ENCODE measurements around the gene BCAP29. TPM values are rescaled to one million over a fixed set of nuclear protein-coding genes. Genes with fewer than 3 reads are reported as not detected.

The BCAP29 gene
- total RNA-seq, 1 donor = 187 TPM

DNA sequence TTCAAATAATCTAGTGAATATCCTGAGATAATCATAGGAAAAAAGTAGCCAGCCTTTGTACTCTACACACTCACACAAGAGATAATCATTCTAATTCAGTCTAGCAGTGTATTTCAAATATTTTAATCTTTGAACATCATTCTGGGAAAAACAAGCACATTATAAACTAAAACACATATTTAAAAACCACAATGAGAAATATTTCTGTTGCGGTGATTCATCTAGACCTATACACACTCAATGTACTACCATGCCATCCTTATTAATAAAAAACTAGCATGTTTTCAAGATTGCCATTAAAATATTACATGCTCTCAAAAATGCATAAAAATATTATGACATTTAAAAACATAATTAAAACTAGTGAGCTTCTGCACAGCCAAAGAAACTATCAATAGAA is 28.1 kb upstream of the BCAP29 start:
- no peak for DNase-seq (ENCODE audit: low read depth)
- no peak overlapping the region for H3K4me3 ChIP-seq (ENCODE audit: low read depth, low read length)
- TF ChIP-seq, protein P1, sequence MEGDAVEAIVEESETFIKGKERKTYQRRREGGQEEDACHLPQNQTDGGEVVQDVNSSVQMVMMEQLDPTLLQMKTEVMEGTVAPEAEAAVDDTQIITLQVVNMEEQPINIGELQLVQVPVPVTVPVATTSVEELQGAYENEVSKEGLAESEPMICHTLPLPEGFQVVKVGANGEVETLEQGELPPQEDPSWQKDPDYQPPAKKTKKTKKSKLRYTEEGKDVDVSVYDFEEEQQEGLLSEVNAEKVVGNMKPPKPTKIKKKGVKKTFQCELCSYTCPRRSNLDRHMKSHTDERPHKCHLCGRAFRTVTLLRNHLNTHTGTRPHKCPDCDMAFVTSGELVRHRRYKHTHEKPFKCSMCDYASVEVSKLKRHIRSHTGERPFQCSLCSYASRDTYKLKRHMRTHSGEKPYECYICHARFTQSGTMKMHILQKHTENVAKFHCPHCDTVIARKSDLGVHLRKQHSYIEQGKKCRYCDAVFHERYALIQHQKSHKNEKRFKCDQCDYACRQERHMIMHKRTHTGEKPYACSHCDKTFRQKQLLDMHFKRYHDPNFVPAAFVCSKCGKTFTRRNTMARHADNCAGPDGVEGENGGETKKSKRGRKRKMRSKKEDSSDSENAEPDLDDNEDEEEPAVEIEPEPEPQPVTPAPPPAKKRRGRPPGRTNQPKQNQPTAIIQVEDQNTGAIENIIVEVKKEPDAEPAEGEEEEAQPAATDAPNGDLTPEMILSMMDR (IDR thresholded peaks at IDR 0.05; ENCODE audit: insufficient read depth, low read length) = no peak

DNA sequence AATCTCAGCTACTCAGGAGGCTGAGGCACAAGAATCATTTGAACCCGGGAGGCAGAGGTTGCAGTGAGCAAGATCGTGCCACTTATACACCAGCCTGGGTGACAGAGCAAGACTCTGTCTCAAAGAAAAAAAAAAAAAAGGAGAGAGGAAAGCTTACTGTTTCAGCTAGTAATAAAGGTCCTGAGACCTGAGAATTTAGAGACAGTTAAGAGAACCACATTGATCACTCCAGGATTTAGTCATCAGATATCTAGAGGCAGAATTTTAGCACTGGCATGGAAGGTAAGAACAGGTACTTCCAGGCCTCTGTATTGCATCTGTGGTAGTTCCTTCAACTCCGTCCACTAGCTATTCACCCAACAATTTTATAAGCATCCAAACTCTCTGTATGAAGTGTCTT is 24.2 kb upstream of the BCAP29 start:
- DNase-seq (ENCODE audit: low read depth) = no peak
- no peak overlapping the region for H3K4me3 ChIP-seq (ENCODE audit: low read depth, low read length)
- TF ChIP-seq, protein P1 (IDR thresholded peaks at IDR 0.05; ENCODE audit: insufficient read depth, low read length) = no peak

DNA sequence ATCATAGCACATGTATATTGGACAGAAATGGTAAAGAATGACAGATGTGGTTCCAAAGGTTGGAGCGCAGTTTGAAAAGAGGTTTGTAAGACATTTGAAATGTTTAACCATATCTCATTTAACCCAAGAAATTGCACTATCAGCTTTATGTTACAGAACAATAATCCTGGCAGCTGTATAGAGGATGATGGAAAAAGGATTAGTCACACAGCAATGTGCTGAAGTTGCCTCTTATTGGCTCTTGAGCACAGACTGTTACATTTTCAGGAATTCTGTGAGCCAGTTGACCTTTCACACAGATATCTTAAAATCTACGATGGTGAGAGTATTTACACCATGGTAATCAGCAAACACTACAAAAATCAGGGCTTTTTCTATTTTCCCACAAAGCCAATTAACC is 20.2 kb upstream of the BCAP29 start:
- peak; percentile 80 for DNase-seq (ENCODE audit: low read depth)
- H3K4me3 ChIP-seq (ENCODE audit: low read depth, low read length) = no peak overlapping the region
- TF ChIP-seq, protein P1 (IDR thresholded peaks at IDR 0.05; ENCODE audit: insufficient read depth, low read length) = no peak

DNA sequence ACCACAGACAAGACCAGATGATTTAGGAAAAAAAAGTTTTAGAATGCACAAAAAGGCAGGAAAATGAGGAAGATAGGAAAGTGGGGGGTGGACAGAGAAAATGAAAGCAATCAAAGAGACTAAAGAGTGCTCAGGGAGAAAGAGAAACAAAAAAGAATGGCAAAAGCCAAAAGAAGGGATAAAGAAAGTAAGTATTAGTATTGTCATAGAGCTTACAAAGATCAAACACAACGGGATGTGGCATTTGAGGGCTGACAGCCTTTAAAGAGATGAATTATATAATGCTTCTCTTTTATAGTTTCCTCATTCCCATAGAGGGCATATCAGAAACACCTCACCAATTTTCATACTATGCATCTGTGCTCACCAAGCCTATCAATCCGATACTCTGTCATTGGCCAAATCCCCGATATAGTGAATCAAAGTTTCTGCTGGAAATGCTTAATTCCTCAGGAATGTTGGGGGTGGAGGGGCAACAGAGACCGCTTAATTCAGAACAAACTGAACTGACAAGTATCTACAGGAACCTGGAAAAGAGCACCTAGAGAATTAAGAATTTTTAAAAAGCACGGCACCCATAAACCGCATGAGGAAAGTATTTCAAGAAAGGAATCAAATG is 19.0 kb upstream of the BCAP29 start:
- TF ChIP-seq, protein P1 (IDR thresholded peaks at IDR 0.05; ENCODE audit: insufficient read depth, low read length) = no peak
- H3K4me3 ChIP-seq (ENCODE audit: low read depth, low read length) = no peak overlapping the region

DNA sequence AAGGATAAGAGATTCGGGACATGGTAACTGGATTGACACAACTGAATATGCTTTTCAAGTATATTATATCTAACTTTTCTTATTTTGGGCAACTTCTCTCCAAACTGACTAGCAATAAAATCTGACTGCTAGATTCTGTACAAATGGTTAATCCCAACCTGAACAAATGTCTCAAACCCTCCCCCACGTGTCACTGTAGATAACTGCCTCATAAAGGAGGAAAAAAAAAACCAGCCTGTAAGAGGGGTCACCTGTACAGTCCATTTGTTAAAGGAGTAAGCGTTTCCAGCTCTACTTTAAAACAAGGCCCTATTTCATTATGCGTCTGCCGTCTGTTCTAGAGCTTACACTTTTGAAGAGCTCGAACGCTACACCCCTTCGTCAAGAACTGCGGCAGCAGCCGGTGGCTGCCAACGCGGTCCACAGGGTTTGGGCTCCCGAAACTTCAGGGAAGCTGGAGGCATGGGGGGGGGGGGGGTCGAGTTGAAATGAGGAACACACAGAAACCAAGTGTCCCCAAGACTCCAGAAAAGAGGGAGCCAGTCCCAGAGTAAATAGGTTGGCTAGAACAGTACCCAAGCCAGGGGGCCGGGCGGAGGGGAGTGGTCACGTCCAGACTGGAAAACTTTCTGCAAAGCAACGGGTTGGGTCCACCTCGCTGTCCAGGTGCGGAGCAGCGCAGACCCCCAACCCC is 16.8 kb upstream of the BCAP29 start:
- peak overlapping the region; percentile 87 for H3K4me3 ChIP-seq (ENCODE audit: low read depth, low read length)
- TF ChIP-seq, protein P1 (IDR thresholded peaks at IDR 0.05; ENCODE audit: insufficient read depth, low read length) = no peak
- peak; percentile 24 for DNase-seq (ENCODE audit: low read depth)

More for the DNA sequence above, 19.0 kb upstream of the BCAP29 start:
- DNase-seq (ENCODE audit: low read depth) = no peak

DNA sequence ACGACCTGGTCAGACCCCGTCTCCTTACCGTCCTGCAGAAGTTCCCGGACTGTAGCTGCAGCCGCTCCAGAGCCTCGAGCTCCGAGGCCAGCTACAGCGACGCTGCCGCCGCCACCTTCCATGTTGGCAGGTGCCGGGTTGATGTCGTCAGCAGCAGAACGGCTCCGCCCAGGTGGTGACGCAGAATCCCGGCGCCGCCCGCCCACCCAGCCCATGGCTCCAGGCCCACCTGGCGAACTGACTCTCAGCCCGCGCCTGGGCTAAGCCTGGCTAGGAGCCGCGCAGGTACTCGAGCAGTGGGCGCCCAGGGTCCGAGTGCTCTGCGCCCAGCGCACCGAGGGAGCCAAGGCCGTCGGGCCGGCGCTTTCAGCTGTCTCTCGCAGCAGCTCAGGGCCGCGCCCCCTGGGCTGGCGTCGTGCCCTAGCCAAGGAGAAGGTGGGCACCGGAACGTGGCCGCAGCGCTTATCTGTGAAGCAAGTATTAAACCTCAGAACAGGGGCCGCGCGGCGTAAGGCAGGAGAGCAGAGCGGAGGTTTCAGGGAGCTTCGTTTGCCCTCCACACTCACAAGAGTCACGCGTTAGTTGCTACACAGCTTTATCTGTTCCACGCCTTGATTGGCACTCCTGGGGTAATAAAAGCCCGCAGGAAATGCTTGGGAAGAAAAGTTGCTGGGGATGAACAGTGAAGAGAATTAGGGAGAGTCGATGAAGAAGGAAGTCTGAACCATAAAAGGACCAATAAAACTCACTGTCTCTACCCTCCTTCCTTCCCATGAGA is 16.1 kb upstream of the BCAP29 start, which contains the start of the genes COG5 and DUS4L:
COG5 (minus strand) TSS at position 146 of the 778 bp plus-strand sequence; CDS start at position 122, 24 bp downstream.
DUS4L (plus strand) TSS at position 197 of the 778 bp plus-strand sequence. CDS start 3,100 bp downstream, outside the sequence.
- TF ChIP-seq, protein P1 (IDR thresholded peaks at IDR 0.05; ENCODE audit: insufficient read depth, low read length) = no peak
- peak; percentile 78 for DNase-seq (ENCODE audit: low read depth)
- peak within 1 kb of the TSS; percentile 87 for H3K4me3 ChIP-seq (ENCODE audit: low read depth, low read length)
